ENCODE data around the gene CUL2.
A peak's percentile ranks its signal among the peaks of the same experiment; 100 is the strongest.
"Not testable (repeated sequence)": the region's sequence is repeated elsewhere in the genome, so short reads cannot be mapped to it uniquely, and the experiment has no call there.

Gene CUL2

DNA sequence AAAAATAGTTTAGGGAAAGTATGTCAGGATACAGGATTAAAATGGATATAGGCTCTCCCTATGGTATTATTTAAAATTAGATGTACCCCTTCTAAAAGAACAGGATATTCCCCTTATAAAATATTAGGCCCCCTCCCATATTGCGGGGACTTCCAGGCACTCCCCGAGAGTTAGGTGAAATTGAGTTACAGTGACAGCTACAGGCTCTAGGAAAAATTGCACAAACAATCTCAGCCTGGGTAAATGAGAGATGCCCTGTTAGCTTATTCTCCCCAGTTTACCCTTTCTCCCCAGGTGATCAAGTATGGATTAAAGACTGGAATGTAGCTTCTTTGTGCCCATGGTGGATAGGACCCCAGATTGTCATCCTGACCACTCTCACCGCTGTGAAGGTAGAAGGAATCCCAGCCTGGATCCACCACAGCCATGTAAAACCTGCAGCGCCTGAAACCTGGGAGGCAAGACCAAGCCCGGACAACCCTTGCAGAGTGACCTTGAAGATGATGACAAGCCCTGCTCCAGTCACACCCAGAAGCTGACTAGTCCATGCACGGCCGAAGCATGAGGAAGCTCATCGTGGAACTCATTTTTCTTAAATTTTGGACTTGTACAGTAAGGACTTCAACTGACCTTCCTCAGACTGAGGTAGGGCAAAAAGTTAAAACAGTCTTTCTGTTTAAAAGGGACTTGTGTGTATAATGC is 115.6 kb downstream of the CUL2 start:
- not testable (repeated sequence) for DNase-seq

DNA sequence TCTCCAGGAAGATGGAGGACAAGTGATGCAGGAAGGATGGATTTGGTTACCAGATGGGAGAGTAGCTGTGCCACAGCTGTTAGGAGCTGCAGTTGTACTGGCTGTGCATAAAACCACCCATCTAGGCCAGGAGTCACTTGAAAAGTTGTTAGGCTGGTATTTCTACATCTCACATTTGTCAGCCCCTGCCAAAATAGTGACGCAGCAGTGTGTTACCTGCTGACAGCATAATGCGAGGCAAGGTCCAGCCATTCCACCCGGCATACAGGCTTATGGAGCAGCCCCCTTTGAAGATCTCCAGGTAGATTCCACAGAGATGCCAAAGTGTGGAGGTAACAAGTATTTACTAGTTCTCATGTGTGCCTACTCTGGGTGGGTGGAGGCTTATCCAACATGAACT is 116.4 kb downstream of the CUL2 start:
- not testable (repeated sequence) for DNase-seq

DNA sequence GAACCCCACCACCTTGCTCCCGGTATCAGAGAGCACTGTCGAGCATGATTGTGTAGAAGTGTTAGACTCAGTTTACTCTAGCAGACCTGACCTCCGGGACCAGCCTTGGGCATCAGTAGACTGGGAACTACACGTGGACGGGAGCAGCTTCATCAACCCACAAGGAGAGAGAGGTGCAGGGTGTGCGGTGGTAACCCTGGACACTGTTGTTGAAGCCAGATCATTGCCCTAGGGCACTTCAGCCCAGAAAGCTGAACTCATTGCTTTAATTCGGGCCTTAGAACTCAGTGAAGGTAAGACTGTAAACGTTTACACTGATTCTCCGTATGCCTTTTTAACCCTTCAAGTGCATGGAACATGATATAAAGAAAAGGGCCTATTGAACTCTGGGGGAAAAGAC is 117.0 kb downstream of the CUL2 start:
- DNase-seq = not testable (repeated sequence)

DNA sequence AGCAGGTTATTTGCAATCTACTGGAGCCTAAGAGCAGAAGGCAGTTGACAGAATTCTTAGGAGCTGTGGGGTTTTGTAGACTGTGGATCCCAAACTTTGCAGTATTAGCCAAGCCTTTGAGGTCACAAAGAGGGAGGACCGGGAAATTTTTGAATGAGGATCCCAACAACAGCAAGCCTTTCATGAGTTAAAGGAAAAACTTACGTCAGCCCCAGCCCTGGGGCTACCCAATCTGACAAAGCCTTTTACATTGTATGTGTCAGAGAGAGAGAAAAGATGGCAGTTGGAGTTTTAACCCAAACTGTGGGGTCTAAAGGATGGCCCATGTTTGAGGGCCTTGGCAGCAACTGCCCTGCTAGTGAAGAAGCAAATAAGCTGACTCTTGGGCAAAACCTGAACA is 117.5 kb downstream of the CUL2 start:
- not testable (repeated sequence) for DNase-seq

DNA sequence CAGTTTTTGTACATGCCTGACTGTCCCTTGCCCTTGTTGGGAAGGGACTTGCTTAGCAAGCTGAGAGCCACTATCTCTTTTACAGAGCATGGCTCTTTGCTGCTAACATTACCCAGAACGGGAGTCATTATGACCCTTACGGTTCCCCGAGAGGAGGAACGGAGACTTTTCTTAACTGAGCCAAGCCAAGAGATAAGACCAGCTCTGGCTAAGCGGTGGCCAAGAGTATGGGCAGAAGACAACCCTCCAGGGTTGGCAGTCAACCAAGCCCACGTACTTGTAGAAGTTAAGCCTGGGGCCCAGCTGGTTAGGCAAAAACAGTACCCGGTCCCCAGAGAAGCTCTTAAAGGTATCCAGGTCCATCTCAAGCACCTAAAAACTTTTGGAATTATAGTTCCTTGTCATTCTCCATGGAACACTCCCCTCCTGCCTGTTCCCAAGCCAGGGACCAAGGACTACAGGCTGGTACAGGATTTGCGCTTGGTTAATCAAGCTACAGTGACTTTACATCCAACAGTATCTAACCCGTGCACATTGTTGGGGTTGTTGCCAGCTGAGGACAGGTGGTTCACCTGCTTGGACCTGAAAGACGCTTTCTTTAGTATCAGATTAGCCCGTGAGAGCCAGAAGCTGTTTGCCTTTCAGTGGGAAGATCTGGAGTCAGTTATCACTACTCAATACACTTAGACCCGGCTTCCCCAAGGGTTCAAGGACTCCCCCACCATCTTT is 118.4 kb downstream of the CUL2 start:
- not testable (repeated sequence) for DNase-seq

DNA sequence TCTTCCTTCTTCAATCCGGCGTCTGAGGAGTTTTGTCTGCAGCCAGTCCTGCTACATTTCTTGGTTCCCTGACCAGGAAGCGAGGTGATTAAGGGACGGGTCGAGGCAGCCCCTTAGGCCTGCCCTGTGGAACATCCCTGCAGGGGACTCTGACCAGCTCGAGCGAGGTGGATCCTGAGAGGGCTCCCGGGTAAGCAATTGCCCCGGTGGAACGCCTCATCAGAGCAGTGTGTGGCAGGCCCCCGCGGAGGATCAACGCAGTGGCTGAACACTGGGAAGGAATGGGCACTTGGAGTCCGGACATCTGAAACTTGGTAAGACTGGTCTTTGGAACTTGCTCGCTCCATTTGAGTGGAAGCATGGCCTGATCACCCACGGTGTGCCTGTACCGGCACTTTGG is 121.0 kb downstream of the CUL2 start:
- no peak for DNase-seq

DNA sequence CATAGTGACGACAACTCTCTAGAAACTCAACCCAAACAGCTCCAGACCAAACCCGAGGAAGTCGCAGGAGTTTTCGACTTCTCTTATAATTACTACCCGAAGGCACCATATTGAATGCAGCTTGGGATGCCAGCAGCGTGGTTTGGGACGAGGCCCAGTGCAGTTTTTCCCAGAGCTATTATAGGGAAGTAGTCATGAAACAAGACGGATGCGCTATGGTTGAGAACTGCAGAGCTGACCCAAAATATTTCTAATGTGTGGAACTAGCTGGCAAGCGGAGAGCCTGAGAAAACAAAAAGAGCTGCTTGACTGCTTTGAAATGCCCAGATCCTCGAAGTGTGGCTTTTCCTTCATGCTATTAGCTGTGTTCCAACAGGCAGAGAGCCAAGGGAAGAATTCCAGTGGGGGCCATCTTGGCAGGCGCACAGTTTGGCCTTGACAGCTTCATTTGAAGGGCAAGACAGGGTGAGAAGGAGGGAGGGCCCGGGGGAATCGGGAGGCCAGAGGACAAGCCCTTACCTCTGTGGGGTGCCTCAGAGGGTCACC is 122.7 kb downstream of the CUL2 start:
- DNase-seq = no peak

DNA sequence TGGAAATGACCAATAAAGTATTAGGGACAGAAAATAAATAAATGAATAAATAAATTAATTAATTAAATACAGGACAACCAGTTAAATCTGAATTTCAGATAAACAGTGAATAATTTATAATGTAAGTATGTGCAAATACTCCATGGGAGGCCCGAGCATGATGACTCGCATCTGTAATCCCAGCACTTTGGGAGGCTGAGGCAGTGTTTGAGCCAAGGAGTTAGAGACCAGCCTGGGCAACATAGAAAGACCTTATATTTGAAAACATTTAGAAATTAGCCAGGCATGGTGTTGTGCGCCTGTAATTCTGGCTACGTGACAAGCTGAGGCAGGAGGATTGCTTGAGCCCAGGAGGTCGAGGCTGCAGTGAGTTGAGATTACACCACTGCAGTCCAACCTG is 123.7 kb downstream of the CUL2 start:
- no peak for DNase-seq

DNA sequence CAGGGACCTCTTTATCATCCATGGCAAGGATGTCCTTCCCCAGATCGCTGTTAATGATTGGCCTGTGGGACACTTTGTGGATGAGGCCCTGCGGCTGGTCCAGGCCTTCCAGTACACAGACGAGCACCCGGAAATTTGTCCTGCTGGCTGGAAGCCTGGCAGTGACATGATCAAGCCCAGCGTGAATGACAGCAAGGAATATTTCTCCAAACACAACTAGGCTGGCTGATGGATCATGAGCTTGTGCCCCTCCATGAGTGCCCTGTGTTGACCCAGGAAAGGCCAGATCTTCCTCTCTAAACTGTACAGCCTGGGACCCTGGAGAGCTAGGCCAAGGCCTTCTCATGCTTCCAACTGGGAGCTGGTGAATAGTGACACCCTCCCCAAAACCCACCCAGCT is 124.1 kb downstream of the CUL2 start:
- no peak for DNase-seq

DNA sequence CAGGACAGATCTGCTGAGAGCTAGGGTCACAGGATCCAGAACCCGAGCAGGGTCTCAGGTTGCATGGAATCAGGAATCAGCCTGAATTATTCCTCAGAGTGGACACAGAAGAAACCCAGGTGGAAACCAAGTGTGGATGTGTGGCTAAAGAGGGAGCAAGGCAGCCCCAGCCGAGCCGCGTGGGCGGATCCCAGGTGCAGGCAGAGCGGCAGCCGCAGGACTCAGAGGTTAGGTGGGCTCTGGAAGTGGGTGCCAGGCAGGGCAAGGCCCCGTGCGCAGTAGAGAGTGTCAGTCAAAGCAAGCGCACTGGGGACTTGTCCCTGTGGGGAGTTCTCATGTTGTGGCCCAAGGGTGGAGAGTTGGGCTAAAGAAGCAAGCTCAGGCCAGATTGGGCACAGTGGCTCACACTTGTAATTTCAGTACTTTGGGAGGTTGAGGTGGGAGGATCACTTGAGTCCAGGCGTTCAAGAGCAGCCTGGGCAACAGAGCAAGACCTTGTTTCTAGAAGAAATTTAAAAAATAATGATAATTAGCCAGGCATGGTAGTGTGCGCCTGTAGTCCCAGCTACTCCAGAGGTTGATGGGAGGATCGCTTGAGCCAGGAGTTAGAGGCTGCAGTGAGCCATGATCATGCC is 125.9 kb downstream of the CUL2 start:
- no peak for DNase-seq

DNA sequence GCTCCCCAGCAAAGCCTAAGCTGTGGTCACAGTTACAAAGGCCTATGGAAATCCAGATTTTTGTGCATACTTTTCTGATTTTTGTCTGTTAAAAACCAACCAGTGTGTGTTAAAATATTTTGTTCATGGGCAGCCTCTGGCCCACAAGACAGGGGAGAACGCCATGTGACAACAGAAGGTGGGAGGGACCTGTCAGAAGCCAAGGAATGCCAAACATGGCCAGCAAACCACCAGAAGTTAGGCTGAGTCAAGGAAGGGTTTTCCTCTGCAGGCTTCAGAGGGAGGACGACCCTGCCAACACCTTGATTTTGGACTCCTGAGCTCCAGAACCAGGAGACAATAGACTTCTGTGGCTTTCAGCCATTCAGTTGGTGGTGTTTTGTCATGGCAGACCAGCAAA is 127.3 kb downstream of the CUL2 start:
- DNase-seq = no peak

DNA sequence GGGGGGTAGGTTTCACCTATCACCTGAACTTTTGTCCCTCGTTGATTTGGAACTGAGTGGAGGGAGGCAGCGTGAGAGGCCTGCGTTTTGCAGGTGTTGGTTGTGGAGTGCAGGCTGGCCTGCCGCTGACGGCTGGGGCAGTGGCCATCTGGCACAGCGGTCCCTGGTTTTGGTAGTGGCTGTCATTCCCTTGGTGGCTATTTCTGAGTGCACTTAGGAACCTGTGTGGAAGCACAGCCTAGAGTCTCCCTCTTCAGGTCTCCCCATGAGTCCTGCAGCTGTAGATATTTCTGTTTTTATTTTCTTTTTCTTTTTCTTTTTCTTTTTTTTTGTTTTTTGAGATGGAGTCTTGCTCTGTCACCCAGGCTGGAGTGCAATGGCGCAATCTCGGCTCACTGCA is 129.2 kb downstream of the CUL2 start:
- no peak for DNase-seq

DNA sequence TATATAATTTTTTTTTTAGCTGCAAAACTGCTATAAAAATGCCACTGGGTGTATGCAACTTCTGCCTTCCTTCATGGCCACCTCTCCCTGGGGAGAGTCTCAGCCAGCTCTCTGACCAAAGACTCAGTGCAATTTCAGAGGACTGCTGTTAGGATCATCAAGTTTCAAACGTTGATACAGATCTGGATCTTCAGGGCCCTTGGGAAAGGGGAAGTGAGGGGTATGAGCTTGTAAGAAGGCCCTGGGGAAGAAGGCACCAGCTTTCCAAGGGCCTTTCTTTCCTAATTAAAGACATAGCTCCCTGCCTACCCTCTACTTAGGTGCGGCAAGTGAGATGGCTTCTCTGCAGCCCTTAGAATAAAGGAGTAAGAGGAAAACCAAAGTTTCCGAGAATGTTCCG is 130.4 kb downstream of the CUL2 start:
- peak; percentile 34 for DNase-seq

DNA sequence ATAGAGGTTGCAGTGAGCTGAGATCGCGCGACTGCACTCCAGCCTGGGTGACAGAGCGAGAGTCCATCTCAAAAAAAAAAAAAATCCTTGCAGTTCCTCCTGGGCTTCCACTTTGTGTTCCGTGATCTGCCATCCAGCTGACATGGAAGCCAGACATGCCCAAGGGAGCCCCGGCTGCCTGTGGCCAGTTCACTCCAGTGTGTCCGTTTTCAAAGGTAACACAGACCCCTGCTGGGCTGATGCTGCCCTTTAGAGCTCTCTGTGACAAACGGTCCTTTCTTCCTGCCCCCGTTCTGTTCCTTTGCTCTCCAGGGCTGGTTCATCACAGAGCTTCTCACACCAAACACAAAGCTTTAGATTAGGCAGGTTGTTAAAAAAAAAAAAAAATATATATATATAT is 130.8 kb downstream of the CUL2 start:
- no peak for DNase-seq
